ENCODE results near the gene ADAM12.

ADAM12 gene

DNA sequence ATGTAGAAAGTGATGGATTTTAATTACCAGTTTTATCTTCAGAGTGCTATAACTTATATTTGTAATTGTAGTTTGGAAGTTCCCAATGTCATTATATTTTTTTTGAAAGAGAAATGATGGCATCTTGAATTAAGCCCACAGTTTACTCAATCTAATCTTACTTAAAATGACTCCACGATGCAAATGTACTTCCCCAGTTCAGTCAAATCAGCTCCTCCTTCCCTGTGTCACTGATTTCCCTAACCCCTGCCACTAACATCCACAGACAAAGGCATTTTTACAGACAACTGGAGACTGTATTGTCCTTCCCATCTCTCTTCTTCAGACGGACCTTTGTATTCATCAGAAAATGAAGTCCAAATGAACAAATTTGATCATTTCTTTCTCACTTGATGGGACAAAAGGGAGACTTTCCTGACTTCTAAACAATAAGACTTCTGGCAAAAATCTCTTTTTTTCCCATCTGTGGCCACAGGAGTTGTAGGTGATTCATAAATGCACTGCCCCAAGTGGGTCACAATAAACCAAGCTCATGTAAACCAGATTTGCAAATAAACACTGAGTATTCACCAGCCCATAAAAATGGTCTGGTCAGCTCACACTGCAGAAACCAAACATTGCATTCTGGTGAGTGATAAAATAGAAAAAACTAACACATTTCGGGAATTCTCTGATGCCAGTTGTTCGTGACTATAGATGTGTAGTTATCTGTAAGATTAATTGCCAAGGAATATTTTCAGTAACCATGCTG is 329.0 kb downstream of the ADAM12 start:
- in situ Hi-C loops (cut with MboI; ENCODE audit: low pct_unique_long_range_greater_than_20kb, low sequenced_read_pairs, unreplicated experiment), result no loop called here
- TF ChIP-seq, protein P1, sequence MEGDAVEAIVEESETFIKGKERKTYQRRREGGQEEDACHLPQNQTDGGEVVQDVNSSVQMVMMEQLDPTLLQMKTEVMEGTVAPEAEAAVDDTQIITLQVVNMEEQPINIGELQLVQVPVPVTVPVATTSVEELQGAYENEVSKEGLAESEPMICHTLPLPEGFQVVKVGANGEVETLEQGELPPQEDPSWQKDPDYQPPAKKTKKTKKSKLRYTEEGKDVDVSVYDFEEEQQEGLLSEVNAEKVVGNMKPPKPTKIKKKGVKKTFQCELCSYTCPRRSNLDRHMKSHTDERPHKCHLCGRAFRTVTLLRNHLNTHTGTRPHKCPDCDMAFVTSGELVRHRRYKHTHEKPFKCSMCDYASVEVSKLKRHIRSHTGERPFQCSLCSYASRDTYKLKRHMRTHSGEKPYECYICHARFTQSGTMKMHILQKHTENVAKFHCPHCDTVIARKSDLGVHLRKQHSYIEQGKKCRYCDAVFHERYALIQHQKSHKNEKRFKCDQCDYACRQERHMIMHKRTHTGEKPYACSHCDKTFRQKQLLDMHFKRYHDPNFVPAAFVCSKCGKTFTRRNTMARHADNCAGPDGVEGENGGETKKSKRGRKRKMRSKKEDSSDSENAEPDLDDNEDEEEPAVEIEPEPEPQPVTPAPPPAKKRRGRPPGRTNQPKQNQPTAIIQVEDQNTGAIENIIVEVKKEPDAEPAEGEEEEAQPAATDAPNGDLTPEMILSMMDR (IDR thresholded peaks at IDR 0.05; ENCODE audit: extremely low read depth, insufficient read depth, missing control alignments), result no peak
- DNase-seq (ENCODE audit: low spot score), result no peak

DNA sequence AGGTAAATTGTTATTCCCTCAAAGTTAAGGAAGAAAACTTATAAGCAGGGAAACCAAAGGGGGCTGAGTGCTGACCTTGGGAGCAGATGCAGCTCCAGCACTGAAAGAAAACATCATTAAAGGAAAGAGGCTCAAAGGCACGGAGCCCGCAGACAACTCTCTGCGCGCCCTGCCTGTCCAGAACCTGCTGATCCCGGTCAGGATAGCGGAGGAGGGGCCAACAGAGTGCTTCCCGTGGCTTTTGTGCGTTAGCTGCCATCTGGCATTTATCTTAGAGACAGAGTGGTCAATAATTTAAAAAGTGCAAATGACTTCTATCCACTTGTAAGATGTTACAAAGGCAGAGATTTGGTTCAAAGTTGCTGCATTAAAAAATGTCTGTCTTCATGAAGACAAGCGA is 329.8 kb downstream of the ADAM12 start:
- in situ Hi-C loops (cut with MboI; ENCODE audit: low pct_unique_long_range_greater_than_20kb, low sequenced_read_pairs, unreplicated experiment), result no loop called here
- no peak for DNase-seq (ENCODE audit: low spot score)
- TF ChIP-seq, protein P1 (IDR thresholded peaks at IDR 0.05; ENCODE audit: extremely low read depth, insufficient read depth, missing control alignments), result no peak

DNA sequence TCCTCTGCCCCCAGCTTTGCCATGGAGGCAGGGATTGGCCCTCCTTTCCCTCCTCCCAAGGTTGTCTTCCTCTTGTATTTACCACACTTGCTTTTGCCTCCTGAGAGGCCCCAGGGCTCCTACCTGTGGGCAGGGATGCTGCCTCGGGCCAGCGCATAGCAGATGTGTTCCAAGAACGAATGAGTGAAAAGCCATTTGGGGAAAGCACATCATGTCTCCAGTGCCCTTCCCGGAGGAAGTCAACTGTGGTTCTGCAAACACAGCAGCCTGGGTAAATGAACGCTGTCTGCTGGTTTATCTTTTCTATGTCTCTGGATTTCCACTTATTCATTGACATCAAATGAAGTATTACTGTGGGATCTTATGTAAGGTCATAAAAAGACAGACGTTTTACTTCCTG is 330.2 kb downstream of the ADAM12 start:
- TF ChIP-seq, protein P1 (IDR thresholded peaks at IDR 0.05; ENCODE audit: extremely low read depth, insufficient read depth, missing control alignments), result no peak
- DNase-seq (ENCODE audit: low spot score), result no peak
- in situ Hi-C loops (cut with MboI; ENCODE audit: low pct_unique_long_range_greater_than_20kb, low sequenced_read_pairs, unreplicated experiment), result no loop called here

DNA sequence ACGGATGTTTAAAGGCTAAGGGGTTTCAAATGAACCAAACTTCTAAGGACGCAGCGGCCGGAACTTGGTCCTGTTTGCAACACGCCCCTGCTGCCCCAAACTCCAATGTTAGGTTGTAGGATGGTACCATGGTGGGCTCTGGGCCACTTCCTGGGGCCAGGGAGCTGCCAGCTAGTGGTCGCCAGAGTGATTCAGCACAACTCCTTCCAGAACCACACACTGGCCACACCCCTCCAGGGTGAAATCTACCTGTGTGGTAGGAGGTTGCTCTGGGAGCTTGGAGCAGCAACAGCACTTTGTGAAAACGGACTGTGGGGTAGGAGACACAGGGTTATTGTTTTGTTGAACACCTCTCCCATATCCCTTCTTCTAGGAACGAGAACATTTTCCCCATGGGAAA is 330.8 kb downstream of the ADAM12 start:
- TF ChIP-seq, protein P1 (IDR thresholded peaks at IDR 0.05; ENCODE audit: extremely low read depth, insufficient read depth, missing control alignments), result no peak
- DNase-seq (ENCODE audit: low spot score), result no peak
- in situ Hi-C loops (cut with MboI; ENCODE audit: low pct_unique_long_range_greater_than_20kb, low sequenced_read_pairs, unreplicated experiment), result no loop called here

DNA sequence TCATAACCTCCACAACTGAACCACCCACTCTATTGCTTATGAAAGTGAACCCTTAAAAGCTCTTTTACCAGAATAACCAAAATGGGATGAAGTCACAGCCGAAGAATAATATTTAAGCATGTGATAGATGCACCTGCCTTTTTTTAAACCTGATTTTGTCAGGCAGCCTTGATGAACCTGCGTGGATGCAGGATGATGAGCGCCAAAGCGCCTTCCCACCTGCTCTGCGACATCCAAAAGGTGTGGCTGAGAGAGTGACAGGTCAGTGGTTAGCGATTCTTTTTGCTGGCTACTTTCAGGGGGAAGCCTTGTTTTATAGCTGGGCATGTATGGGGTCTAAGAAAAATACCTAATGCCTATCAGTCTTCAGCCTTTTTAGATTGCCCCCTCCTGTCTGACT is 334.1 kb downstream of the ADAM12 start:
- in situ Hi-C loops (cut with MboI; ENCODE audit: low pct_unique_long_range_greater_than_20kb, low sequenced_read_pairs, unreplicated experiment), result no loop called here
- no peak for DNase-seq (ENCODE audit: low spot score)
- TF ChIP-seq, protein P1 (IDR thresholded peaks at IDR 0.05; ENCODE audit: extremely low read depth, insufficient read depth, missing control alignments), result no peak

DNA sequence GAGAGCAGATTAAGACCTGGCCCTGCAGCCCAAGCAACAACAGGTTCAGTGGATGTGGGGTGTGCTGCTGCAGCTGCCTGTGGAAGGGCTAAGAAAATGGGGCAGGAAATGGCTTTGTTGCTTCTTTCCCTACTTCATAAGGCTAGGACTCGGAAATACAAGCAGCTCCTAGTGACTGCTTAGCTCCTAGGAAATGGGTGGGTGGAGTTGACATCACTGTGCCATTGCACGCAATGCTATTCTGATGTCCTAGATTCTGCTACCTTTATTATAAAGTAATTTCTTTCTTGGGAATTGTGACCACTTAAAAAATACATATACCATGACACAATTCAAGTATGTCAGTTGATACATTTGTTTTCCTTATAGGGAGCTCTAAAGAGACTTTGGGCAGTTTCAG is 336.1 kb downstream of the ADAM12 start:
- TF ChIP-seq, protein P1 (IDR thresholded peaks at IDR 0.05; ENCODE audit: extremely low read depth, insufficient read depth, missing control alignments), result no peak
- DNase-seq (ENCODE audit: low spot score), result no peak

More for the DNA sequence above, 336.1 kb downstream of the ADAM12 start:
- in situ Hi-C loops (cut with MboI; ENCODE audit: low pct_unique_long_range_greater_than_20kb, low sequenced_read_pairs, unreplicated experiment), result no loop called here

Measured in GM13977 (cell line).